ENCODE results near the gene GSTM3.

Gene GSTM3

DNA sequence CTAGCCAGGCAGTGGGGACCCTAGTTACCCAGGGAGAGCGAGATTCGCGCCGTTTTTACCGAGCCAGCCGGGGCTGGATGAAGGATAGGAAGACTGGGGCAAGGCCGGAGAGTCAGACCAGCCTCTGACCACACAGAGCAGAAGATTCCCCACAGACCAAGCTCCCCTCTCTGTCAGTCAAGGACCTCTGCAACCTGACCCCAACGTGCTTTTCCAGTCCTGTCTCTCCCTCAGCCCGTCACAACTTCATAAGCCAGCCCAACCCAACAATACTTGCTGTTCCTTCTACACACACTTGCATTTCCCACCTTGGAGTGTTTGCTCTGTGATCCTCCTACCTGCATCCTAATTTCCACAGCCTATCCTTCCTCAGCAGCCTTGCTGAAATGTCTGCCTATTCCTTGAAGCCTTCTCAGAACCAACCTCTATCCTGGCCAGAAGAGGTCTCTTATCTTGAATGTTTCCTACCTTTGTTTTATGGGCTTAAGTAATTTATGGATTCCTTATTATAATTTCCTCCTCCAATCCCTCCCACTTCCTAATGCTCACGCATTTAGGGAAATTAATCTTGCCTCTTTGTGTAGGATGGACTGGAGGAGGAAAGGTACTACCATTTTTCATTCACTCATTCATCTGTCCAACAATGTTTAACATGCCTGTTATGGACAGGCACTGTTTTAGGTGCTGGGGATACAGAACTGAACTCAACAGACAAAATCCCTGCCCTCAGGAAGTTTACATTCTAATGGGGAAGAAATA is at the start of gene GSTM3:
GSTM3 (minus strand) TSS at position 424 of the 759 bp plus-strand sequence. CDS start 751 bp downstream, outside the sequence.
- no peak for DNase-seq

DNA sequence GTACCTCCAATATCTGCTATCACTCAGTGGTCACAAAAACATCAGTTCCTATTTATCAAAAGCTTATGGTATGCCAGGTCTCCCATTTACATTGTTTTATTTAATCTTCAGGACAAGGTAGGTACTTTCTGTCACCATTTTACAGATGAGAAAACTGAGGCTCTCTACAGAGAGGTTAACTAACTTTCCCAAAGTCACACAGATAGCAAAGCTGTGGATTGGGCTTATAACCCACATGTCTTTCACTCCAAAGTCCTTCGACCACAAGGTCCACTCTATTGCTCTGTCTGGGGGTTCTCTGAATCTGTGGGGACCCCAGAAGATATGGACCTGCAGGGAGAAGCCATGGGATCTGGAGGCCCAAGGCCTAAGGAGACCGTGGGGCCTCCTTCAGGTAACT is 49.5 kb upstream of the GSTM3 start:
- no peak for DNase-seq

GRCh38 chr1:109789551-109790180 is 48.8 kb upstream of the GSTM3 start:
- peak in 1 of 2 donors; percentile 3 for DNase-seq

DNA sequence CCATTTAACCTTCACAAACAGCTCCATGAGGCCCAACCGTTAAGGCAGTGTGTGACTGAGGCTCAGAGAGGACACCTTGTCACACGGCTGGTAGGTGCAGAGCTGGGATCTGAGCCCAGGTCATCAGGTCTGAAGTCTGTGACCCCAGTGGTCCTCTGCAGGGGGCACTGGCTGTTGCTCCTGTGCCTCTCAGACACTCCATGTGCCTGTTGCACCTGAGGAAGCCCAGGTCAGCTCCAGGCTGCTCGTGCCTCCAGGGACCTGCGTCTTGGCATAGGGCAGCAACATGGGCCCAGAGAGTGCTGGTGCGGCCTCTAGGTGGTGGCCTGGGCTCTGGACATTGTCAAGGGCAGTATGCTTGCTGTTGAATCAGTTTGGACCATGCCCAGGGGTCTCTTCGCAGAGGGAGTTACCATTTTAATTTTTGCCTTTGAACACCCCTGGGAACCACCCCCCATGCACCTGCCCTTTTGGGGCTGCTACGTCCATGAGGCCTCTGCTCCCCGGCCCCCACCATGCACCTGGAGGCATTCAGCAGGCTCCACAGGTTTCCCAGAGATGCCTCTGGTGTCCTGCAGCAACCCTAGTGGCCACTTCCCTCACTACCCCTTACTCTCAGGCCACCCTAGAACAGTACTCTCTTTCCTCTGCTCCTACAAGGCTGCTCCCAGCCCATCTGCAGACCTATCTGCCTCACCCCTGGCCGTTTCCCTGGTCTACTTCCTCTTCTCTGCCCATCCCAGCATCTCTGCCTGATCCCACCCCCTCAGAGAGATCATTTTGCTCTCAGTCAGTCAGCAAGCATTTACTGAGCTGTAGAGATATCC is 48.1 kb upstream of the GSTM3 start:
- peak in 1 of 2 donors; percentile 13 for DNase-seq

DNA sequence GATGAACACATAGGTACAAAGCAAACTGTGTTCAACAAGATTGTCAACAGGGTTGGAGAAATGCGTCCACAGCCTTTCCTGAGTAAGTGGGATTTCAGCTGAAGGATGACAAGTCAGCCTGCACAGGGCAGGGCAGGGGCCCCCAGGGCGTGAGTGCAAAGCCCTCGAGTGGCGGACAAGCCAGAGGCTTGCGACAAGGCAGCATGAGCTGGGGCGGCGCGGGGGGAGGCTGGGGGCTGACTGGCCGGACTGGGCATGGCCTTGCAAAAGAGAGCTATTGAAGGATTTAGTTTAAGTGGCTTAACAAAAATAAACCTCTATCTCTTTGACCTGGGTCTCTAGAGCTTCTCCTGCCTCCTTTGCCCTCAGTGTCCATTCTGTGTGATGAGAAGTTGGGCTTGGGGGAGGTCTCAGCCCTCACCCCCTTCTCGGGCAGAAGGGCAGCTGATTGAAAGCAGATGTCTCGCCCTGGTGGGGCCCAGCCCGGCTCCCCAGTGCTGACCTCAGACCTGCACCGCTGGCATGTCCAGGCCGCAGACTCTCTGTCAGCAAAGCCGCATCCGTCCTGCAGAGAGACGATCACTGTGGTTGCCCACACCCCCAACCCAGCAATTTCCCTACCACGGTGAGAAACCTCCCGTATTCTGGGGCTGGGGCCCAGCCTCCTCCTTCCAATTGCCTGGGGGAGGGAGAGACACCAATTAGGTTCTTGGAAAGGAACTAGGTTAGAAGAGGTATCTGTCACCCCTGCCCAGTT is 47.2 kb upstream of the GSTM3 start:
- DNase-seq, result peak; percentile 23 to 39

- no peak for DNase-seq
Measured at GRCh38 chr1:109787211-109787844, 46.5 kb upstream of the GSTM3 start.

- no peak for DNase-seq
Measured at GRCh38 chr1:109786531-109787021, 45.7 kb upstream of the GSTM3 start.

DNA sequence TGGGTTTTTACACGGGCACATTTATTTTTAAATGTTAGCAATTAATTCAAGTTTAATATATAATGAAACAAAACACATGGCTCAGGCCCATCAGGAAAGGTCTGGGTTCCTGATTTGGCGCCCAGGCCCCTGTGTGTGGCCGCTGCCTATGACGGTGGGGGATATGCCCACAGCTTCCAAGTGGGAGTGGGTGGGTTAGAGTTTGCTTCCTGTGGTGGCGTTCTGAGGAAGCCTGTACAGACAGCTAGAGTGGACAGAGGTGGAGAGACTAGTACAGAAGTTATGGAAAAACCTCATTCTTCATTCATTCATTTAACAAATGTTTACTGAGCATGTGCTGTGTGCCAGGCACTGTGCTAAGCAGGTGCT is 45.3 kb upstream of the GSTM3 start:
- DNase-seq, result no peak

DNA sequence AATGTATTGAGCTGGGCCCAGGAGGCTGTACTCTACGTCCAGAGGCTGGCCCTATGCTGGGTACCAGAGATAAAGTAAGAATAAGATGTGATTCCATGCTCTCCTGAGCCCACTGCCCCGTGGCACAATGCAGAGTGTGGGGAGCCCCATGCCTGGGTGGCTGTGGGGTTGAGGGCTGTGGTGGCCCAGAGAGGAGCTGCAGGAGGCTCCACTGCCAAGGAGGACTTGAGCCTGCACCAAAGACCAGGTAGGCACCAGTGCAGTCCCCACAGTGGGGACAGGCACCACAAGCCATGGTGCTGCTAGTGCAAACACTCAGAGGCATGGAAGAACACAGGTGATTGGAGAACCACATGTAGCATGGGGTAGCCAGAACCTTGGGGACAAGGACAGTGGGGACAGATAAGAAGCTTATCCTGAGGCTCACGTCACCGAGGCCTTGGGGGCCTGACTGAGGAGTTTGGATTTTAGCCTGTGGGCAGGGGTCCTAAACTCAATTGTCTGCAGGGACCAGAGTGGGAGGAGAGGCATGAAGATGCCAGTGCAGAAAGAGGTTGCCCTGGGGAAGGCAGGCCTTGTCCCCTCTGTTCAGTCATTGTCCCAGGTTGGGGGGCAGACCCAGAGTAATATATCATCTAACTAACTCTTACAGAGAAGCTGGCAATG is 44.7 kb upstream of the GSTM3 start:
- no peak for DNase-seq

DNA sequence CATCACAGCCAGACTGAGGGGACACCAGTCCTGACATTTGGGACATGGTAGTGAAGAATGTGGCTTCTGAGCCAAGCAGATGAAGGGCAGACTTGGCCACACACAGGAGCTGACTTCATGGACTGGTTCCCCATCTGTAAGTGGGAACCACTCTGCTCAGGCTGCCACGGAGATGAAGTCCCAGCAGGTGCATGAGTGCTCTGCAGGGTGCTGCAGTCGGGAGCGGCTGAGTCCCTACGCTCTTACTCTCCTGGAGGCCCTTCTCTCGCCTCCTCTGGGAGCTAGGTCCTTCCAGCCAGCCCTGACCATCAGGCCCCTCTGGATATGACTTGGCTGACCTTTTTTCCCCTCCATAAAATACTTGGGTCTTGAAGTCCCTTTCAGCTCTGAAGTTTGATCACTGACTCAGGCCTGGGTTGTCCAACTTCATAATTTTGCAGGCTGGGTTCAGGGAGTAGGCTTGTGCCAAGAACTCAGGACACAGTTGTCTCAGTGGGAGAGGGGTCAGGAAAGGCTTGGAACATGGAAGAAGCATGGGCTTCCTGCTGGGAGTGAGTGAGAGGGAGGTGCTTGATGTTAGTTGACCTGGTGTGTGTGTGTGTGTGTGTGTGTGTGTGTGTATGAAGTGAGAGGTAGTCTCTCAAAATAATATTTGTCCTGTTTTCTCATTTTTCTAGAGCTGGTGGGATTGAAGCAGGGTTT is 43.9 kb upstream of the GSTM3 start:
- DNase-seq, result no peak

GRCh38 chr1:109783436-109783835 is 42.6 kb upstream of the GSTM3 start:
- no peak for DNase-seq

DNA sequence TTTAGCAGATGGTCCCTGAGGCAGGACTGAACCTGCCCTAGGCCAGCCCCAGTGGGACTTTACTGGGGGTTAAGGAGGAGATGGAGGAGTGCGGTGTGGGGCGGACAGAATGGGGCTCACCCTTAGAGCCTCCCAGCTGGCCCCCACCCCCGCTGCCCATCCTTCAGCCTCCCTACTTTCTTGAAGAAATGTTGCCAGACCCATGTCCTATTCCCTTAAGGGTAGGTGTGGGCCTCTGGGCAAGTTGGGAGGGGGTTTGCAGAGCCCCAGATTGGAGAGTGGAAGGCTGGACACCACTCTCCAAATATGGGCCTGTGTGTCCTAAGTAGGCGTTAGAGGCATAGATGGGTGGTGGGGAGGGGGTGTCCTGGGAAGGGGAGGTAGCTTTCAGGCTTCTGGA is 42.1 kb upstream of the GSTM3 start:
- DNase-seq, result no peak

DNA sequence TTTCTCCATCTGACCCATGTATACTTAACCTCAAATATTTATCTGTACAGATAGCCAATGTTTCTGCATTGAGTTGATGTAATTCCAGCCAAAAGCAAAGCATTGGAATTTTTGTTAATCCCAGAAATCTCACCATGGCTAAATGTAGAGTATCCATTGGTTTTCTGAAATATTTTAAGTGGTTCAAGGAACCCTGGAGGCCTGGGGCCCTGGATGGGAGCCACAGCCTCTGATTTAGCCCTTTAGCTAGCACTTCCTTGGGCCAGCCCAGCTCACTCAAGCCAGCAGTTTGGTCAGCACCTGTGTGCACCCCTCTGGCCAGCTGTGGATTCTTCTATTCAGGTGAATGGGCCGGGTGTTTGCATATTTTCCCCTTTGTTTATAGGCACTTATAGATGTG is 41.7 kb upstream of the GSTM3 start:
- DNase-seq, result no peak

DNA sequence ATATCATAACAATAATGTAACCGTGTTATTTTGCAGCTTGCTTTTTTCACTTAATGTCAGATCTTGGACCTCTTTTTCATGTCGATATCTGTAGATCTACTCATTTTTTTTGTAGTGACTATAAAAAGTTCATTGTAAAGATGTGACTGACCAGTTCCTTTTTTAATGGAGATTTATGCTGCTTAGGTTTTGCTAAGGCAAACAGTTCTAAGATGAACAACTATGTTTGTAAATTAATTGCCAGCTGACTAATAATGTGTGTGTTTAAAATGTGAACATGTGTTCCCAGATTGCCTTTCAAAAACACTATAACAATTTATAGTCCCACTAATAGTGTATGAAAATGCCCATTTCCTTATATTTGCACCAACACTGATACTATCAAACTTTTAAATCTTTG is 41.0 kb upstream of the GSTM3 start:
- no peak for DNase-seq

DNA sequence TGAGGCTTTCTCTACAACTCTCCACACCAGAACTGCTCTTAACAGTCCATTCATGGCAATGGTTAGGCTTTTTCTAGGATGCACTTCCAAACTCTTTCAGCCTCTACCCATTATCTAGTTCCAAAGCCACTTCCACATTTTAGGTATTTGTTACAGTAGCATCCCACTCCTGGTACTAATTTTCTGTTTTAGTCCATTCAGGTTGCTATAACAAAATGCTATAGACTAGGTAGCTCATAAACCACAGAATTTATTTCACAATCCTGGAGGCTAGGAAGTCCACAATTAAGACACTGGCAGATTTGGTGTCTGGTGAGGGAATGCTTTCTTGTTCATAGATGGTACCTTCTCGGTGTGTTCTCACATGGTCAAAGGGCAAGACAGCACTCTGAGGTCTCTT is 40.1 kb upstream of the GSTM3 start:
- no peak for DNase-seq

GRCh38 chr1:109777980-109778625 is 37.3 kb upstream of the GSTM3 start:
- no peak for DNase-seq

GRCh38 chr1:109777436-109777835 is 36.6 kb upstream of the GSTM3 start:
- no peak for DNase-seq

DNA sequence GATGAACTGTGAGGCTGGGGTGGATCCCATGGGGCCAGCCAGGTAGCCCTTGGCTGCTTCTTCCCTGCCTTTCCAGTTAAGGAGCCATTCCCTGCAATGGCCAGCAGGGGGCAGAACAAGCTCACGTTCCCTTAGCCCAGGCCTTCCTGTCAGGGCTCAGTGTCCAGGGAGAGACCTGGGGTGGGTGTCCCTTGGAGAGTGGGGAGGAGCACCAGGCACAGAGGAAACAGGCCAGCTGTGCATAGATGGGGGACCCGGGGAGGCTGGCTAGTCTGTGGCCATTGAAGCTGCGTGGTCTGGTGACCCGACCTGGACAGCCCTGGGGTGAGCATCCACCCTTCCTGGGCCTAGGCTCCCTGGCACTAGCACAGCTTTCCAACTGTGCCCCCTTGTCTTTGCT is 36.1 kb upstream of the GSTM3 start:
- peak; percentile 81 to 83 for DNase-seq

DNA sequence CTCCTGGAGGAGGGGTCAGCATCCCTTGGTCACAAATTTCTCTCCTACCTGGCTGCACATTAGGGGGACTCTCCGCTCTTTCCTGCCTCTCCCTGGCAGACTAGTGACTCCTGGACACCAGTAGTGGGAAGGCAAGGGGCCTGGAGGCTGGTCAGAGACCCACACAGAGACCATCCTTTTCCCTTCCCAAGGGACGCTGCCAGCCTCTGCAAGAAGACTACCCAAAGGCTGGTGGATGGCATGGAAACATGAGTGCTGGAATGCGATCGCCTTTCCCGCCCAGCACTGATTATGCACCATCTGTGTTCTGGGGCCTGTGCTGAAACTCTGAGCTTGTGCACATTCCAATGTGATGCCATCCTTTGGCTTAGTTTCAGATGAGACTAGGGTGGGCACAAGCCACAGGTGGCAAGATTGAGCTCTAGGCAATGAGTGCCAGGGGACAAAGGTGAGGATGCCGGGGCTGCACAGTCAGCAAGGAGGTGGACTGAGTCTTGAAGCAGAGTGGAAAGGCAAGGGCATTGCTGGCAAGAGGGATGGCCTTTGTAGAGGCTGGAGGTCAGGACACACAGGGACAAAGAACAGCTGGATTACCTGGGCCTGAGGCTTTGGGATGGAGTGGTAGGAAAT is 35.5 kb upstream of the GSTM3 start:
- no peak for DNase-seq

- no peak for DNase-seq
Measured at GRCh38 chr1:109775398-109775797, 34.6 kb upstream of the GSTM3 start.
